ENCODE results near the gene CTCF. TPM values are rescaled to one million over a fixed set of nuclear protein-coding genes. Genes with fewer than 3 reads are reported as not detected.

CTCF gene
- total RNA-seq, 1 donor from 2014 or later = 45.0 TPM

- peak overlapping the region; percentile 29 for H3K4me3 ChIP-seq (ENCODE audit: low read depth, low read length)
- DNase-seq (ENCODE audit: low read depth) = no peak
- no peaks in the 10 kb centered on the region for H3K36me3 ChIP-seq (ENCODE audit: control insufficient read depth, insufficient read depth, low read length)
- H3K27me3 ChIP-seq (ENCODE audit: control insufficient read depth, insufficient read depth, low read length) = peaks cover 57% of the 10 kb centered on the region
- no peak for TF ChIP-seq CTCF (IDR thresholded peaks at IDR 0.05; ENCODE audit: insufficient read depth, low read length, poor library complexity, severe bottlenecking)
Measured at GRCh38 chr16:67653789-67654402, 91.6 kb downstream of the CTCF start.

GRCh38 chr16:67654403-67654911, 92.1 kb downstream of the CTCF start:
- H3K4me3 ChIP-seq (ENCODE audit: low read depth, low read length) = no peak overlapping the region
- no peak for TF ChIP-seq CTCF (IDR thresholded peaks at IDR 0.05; ENCODE audit: insufficient read depth, low read length, poor library complexity, severe bottlenecking)
- H3K36me3 ChIP-seq (ENCODE audit: control insufficient read depth, insufficient read depth, low read length) = no peaks in the 10 kb centered on the region
- no peak for DNase-seq (ENCODE audit: low read depth)
- H3K27me3 ChIP-seq (ENCODE audit: control insufficient read depth, insufficient read depth, low read length) = peaks cover 51% of the 10 kb centered on the region

- no peak for TF ChIP-seq CTCF (IDR thresholded peaks at IDR 0.05; ENCODE audit: insufficient read depth, low read length, poor library complexity, severe bottlenecking)
- no peak for DNase-seq (ENCODE audit: low read depth)
- no peaks in the 10 kb centered on the region for H3K36me3 ChIP-seq (ENCODE audit: control insufficient read depth, insufficient read depth, low read length)
- H3K4me3 ChIP-seq (ENCODE audit: low read depth, low read length) = no peak overlapping the region
- H3K27me3 ChIP-seq (ENCODE audit: control insufficient read depth, insufficient read depth, low read length) = peaks cover 42% of the 10 kb centered on the region
Measured at GRCh38 chr16:67655363-67655762, 93.0 kb downstream of the CTCF start.

GRCh38 chr16:67656344-67657016, 94.2 kb downstream of the CTCF start:
- Histone ChIP-seq H3K4me3 (ENCODE audit: low read depth, low read length) (no peak overlapping the region), H3K36me3 (ENCODE audit: control insufficient read depth, insufficient read depth, low read length) (no peaks in the 10 kb centered on the region), H3K27me3 (ENCODE audit: control insufficient read depth, insufficient read depth, low read length) (peaks cover 31% of the 10 kb centered on the region)
- DNase-seq (ENCODE audit: low read depth) = no peak
- no peak for TF ChIP-seq CTCF (IDR thresholded peaks at IDR 0.05; ENCODE audit: insufficient read depth, low read length, poor library complexity, severe bottlenecking)

- no peak for TF ChIP-seq CTCF (IDR thresholded peaks at IDR 0.05; ENCODE audit: insufficient read depth, low read length, poor library complexity, severe bottlenecking)
- Histone ChIP-seq H3K4me3 (ENCODE audit: low read depth, low read length) (no peak overlapping the region), H3K27me3 (ENCODE audit: control insufficient read depth, insufficient read depth, low read length) (peaks cover 24% of the 10 kb centered on the region), H3K36me3 (ENCODE audit: control insufficient read depth, insufficient read depth, low read length) (no peaks in the 10 kb centered on the region)
- no peak for DNase-seq (ENCODE audit: low read depth)
Measured at GRCh38 chr16:67657017-67657608, 94.8 kb downstream of the CTCF start.

All from kidney epithelial cell (primary cell).